ENCODE data around the gene WDR7.

DNA sequence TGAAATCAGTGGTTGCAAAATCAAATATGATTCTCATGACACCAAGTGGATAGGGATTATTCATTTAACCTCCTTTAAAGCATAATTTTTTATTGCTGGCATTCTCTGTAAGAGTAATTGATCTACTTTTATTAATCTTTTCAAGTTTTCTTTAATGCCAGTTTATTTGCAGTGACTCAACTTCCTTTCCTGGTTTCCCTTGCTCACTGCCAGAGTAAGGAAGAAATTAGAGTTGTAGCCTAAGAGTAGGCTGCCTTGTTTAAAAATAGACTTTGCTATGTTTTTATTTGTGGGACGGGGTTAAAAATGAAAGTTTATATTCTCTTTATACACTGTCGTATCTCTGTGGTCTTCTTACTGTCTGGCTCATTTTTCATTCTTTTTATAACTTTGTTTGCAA is 148.6 kb downstream of the WDR7 start:
- TF ChIP-seq CEBPB (IDR thresholded peaks at IDR 0.05) (no peak), POLR2A (IDR thresholded peaks at IDR 0.05; ENCODE audit: low read length) (no peak), TP53 (CRISPR knock-in tag; IDR thresholded peaks at IDR 0.05) (no peak), HDAC2 (IDR thresholded peaks at IDR 0.05) (no peak), RARB (CRISPR knock-in tag; IDR thresholded peaks at IDR 0.05) (no peak), SMC3 (IDR thresholded peaks at IDR 0.05) (no peak)
- TF ChIP-seq, protein P1, sequence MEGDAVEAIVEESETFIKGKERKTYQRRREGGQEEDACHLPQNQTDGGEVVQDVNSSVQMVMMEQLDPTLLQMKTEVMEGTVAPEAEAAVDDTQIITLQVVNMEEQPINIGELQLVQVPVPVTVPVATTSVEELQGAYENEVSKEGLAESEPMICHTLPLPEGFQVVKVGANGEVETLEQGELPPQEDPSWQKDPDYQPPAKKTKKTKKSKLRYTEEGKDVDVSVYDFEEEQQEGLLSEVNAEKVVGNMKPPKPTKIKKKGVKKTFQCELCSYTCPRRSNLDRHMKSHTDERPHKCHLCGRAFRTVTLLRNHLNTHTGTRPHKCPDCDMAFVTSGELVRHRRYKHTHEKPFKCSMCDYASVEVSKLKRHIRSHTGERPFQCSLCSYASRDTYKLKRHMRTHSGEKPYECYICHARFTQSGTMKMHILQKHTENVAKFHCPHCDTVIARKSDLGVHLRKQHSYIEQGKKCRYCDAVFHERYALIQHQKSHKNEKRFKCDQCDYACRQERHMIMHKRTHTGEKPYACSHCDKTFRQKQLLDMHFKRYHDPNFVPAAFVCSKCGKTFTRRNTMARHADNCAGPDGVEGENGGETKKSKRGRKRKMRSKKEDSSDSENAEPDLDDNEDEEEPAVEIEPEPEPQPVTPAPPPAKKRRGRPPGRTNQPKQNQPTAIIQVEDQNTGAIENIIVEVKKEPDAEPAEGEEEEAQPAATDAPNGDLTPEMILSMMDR (IDR thresholded peaks at IDR 0.05) = no peak
- TF ChIP-seq, protein P2, sequence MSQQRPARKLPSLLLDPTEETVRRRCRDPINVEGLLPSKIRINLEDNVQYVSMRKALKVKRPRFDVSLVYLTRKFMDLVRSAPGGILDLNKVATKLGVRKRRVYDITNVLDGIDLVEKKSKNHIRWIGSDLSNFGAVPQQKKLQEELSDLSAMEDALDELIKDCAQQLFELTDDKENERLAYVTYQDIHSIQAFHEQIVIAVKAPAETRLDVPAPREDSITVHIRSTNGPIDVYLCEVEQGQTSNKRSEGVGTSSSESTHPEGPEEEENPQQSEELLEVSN (IDR thresholded peaks at IDR 0.05; ENCODE audit: borderline replicate concordance, low read depth) = no peak
- TF ChIP-seq, protein P3, sequence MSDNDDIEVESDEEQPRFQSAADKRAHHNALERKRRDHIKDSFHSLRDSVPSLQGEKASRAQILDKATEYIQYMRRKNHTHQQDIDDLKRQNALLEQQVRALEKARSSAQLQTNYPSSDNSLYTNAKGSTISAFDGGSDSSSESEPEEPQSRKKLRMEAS (IDR thresholded peaks at IDR 0.05) = no peak

All from A549 (cell line).